HG03460 (cell line): Measurements from ENCODE around the gene CAMTA1.

Experiments used
- ATAC-seq: cut with Tn5 transposase; IDR thresholded peaks from one replicate; pipeline ENCODE4 v1.9.1; 2021; ENCODE audit not compliant: unreplicated experiment

CAMTA1 gene

DNA sequence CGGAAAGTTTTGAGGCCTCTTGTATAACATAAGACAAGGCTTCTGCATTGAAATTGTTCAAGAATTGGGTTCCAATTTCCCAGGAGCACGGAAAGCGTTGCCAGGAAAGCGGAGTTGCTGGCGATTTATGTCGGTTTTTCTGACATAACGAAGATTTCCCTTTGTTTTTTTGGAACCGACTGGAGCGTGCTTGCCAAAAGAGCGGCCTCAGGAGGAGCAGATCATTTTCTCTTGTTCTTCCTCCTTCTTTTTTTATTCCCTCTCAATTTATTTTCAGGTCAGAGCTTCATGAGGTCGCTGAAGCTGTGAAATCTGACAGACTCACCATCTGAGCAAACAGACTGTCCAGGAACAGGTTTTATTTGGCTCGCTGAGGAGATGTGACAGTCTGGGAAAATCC lies 275.5 kb downstream of the CAMTA1 start:
- ATAC-seq = no peak

DNA sequence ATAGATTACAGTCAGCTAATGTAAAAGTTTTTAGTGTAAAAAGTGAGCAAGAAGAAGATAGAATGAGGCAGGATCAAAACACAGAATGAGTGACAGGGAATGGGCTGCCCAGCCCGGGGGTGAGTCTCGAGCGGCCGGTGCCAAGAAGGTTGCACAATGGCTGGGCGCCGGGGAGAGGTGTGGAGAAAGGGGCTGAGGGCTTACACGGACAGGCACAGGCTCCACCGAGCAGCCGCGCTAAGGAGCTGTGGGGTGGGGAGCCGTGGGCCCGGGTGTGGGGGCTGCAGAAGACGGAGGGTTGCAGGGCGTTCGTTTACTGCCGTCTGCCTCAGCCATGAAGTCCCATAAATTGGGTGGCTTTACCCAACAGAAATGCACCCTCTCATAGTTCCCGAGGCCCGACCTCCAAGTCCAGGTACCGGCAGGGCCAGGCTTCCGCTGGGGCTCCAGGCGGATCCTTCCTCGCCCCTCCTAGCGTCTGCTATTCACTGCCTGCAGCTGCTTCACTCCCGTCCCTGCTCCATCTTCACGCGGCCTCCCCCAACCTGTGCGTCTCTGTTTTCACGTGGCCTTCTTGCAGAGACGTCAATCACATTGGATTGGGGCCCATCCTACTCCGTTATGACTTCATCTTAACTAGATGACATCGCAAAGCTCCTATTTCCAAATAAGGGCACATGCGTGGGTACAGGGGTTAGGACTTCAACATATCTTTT lies 277.2 kb downstream of the CAMTA1 start:
- no peak for ATAC-seq

DNA sequence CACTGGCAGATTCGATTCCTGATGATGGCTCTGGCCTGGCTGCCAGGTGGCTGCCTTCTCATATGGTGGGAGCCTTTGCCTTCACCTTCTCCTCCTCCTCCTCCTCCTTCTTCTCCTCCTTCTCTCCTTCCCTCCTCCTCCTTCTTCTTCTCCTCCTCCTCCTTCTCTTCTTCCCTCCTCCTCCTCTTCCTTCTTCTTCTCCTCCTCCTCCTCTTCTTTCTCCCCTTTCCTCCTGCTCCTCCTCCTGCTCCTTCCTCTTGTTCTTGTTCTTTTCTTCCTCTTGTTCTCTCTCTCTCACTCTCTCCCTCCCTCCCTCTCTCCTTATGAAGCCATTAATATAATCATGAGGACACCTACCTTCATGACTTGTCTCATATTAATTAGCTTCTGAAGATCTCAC lies 278.7 kb downstream of the CAMTA1 start:
- ATAC-seq = no peak

DNA sequence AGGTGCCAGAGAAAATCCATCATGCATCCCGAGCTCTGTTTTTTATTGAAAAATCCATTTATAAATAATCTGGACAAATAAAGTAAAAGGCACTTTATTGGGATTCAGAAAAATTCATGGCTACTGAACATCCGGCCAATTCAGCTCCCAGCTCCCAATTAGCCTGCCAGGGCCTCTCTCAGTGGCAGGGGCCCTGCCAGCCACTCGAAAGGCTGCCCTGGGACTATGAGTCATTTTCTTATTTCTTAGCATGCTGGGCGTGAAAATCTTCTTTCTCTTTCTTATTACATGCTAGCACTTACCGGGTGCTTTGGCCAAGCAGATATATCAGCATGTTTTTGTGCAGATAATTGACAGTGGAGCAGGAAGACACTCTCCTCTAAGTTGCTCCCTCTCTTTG lies 283.3 kb downstream of the CAMTA1 start:
- ATAC-seq = no peak

DNA sequence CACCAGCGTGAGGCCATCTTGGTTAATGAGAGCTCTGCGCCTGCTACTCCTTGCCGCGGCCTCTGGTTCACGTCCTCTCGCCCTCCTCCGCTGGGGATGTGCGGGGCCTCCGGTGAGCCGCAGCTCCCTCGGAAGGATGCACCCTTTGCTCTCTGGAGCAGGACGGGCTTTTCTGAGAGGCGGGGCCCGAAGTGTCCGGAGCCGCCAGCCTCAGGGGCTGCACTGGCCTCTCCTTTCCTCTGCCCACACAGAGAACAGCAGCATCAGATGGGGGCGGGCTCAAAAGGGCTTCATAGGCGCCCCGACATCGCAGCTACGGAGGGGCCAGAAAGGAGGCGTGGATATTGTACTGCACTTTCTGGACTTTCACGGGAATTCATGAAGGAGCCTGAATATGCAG lies 284.7 kb downstream of the CAMTA1 start:
- ATAC-seq = no peak

DNA sequence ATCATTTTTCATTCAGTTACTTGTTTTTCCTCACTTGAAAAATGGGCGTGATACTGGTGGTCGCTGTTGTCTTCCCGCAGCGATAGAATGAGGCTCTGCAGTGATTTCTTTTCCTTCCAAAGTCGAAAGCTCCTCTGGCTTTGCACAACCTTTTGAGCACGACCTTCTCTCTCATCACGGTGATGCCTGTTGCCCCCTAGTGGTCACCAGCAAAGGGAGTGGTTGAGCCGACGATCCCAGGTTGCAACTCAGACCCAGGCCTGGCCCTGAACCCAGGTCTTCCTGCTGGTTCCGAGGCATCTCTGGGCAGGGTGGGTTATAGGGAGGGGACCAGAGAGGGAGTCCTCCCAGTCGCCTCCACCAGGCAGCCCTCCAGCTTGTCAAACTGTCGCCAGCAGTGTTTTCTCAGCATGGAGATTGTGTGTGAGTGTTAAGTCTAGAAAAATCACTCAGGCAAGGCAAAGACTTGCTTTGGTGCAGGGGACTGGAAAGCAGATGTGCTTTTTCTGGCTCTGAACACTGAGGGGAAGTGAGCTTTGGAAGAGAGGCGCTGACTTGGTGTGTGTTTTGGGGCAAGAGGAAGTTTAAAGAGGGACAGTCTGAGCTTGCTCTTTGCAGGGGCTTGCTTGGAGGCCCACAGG lies 285.3 kb downstream of the CAMTA1 start:
- no peak for ATAC-seq

DNA sequence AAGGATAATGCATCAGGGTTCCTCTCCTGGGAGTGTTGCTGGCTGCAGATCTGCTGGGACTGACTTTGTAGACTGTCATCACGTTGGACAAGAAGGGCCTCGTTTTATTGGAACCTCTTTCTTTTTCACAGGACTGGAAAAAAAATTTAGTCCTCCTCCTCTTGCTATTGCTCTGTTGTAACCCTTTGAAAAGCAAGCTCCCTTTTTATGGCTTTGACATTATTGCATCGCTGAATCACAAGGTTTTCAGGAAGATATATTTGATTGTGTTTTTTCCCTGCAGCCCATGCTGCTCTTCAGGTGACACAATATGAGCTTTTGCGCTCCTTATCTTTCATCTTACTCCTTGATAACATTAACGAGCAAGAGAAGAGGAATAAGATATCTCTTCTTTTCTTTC lies 290.9 kb downstream of the CAMTA1 start:
- no peak for ATAC-seq

DNA sequence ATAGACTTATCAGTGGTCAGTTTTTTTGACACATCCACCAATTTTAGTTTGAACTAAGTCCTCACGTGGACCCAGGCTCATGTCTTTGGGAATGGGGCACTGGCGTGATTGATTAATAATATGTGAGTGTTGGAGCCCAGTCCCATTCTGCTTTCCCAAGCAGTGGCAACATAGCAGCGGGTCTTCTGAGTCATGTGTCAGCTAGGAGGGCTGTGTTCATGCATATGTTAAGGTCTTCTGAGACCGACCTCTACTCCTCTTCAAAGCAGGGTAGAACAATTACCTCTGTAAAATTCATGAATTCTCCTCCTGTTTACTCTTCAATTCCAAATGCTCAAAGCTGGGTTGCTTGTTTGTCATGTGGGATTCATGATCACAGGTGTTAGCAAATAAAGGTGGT lies 291.3 kb downstream of the CAMTA1 start:
- ATAC-seq = no peak

DNA sequence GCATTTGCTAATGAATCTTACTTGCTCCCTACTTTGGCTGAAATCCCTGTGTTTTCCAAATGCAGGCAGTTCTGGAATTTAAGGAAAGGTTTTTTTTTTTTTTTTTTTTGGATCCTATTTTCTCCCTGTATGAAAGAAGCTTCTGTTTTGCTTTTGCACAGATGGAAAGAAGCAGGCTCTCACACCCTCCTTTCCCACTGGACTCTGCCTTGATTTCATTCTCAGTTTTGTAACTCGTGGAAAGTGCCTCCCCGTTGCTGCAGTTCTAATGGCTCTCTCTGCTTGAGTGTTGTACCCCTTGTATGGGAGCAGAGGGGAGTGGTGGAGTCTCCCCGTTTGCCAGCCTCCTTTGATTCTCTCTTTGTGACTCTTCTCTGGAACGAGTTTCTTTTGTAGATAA lies 291.9 kb downstream of the CAMTA1 start:
- no peak for ATAC-seq

DNA sequence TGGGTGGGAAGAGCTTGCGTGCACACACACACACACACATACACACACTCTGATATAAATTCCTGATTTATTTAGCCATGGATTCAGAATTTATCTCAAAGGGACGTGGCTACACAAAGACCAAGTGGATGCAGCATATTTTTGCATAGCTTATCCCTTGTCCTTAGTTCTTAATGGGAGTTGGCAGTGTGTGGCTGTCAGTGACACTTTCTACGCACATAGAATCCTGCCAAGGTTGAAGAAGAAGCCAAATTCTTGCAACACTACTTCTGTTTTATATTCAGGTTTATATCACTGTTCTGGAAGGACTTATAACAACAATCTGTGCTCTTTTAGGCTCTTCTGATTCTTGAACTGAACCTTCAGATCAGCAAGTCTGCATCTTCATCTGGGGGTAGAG lies 292.7 kb downstream of the CAMTA1 start:
- ATAC-seq = no peak

DNA sequence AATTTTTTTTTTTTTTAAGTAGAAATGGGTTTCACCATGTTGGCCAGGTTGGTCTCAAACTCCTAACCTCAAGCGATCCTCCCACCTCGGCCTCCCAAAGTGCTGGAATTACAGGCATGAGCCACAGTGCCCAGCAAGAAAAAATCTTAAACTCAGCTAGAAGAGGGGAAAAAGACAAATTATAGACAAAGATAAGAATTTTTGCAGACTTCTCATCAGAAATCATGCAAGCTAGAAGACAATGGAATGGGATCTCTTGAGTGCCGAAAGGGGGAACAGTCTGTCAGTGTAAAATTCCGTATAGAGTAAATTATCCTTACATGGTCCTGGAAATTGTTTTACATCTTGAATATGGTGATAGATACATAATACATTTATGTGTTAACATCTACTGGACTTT lies 294.4 kb downstream of the CAMTA1 start:
- ATAC-seq = no peak

DNA sequence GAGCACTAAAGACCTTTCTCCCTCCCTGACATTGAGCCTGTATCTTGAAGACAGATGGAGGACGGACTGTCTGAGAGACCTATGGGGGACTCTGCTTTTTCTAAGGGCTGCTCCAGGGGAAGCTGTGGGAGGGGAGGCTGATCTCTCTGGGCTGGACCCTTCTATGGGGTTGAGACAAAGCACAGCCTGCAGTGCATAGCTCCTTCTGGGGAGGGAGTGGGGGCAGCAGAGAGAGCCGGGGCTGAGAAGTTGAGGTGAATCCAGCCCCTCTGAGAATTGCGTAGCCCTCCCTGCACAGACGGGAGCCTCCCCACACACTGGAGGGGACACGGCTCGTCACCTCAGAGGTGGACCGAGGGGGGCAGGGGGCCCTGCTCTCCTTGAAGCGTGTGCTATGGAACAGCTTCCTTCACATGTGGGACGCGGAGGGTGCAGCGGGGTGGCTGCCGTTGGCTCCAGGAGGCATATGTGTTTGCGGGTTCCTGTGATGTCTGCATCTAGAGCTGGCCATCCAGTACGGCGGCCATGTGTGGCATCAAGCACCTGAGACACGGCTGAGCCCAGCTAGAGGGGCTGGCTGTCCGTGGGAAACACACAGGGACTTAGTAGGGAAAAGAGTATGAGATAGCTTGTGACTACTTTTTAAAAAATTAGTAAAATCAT lies 299.1 kb downstream of the CAMTA1 start:
- ATAC-seq = no peak

DNA sequence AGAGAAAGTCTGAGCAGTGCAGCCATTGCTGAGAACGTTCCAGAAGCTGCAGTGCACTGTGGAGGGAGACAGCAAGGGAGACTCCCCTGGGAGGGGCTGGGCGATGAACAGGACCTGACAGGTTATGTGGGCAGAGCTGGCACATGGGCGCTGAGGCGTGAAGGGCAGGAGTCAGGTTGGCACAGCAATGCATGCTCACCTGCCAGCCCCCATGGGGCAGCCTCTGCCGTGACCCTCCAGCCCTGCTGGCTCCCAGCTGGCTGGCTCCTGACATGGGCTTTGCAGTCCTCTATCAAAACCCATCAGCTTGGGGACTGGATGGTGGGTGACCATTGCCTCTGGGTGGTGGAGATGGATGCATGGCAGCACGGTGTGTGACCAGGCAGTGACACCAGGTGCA lies 300.3 kb downstream of the CAMTA1 start:
- ATAC-seq = no peak

DNA sequence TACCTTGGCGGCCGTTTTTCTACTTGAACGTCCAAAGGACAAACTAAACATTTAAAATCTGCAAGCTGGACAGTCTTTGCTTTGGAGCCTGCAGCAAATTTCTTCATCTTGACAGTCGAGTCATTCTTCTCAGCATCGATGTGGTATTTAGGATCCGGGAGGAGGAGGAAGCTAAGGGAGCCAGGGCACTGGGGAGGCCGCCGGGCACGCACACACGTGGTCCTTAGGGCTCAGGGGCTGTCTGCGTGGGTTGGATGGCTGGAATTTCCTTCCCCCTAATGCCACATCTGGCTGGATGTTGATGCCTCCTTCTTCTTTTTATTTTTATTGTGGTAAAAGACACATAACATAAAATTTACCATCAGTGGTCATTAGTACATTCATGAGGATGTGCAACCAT lies 300.9 kb downstream of the CAMTA1 start:
- ATAC-seq = no peak

DNA sequence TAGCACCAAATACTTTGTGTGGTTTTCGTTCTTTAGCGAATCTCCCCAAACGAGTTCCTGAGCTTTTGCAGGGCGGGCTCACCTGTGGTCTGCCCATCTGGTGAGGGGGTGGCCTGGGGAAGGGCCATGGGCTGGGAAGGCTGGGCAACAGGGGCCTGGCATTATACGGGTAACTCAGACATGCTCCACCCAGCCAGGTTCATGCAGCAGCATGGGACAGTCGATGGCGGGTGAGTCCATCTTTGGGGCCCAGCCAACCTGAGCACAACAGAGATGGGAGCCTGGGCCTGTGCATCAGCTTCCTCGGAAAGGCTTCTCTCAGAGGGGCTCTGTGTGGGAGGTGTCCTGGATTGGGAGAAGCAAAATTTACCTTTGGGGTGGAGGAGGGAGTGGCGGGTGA lies 302.6 kb downstream of the CAMTA1 start:
- no peak for ATAC-seq

DNA sequence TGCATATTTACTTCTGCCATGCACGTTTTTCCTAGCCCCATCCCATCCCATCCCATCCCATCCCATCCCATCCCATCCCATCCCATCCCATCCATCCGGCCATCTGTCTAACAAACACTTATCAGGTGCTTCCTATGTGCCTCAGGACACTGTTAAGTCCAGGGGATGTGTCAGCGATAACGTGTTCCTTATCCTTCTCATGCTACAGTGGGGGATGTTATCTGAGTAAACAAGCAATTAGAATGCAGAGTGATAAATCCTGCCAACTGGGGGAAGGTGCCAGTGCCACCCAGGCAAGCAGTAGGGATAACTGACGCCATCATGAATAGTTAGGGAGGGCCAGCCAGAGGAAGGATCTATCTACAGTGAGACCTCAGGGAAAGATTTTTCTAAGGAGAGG lies 304.2 kb downstream of the CAMTA1 start:
- no peak for ATAC-seq

DNA sequence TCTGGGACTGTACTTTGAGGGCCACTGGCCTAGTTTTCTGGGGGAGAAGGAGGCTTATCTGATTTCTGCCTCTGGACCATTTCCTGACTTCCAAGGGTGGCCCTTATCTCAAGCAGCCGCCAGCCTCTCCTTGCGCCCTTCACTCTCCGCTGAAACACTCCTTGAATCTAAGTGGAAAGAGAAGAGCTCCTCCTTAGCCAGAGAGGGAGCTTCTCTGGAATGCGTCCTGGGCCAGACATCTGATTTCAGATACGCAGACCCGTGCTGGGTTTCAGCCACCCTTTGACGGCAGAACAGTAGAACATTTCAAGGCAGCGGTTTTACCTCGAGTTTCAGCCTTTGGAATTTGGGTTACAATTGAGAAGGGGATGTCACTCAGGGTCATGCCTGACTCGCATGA lies 308.0 kb downstream of the CAMTA1 start:
- ATAC-seq = no peak

DNA sequence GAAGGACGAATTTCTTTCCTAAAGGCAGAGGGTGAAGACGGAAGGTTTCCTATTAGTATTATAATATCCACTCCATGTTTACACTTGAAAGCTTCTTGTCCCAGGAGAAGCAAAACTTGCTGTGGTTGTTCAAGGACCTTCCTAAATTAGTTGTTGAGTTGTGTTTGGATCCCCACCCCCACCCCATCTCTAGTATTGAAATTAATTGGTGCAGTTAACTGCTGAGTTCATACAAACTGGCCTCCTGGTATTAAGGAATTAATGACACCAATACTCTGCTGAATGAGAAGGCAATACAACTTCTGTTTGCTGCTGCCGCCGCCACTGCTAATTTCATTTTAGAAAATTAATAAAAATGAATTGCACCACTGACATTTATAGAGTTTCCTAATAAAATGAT lies 308.8 kb downstream of the CAMTA1 start:
- no peak for ATAC-seq

DNA sequence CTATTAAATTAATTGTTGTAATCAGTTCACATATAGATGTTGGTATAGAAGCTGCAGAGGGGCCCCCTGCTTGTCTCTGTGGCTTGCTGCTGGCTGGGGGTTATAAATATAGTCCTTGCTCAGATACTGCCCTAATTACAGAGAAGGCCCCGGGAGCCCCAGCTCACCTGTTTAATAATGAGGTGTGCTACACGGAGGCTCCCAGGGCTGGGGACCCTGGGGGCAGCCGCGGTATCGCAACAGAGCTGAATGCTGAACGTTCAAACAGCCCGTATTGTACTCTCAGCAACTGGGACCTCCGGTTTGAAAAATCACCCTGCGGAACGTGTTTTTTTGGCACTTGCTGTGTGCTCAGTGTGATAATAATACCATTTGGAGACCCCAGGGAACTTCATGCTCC lies 309.3 kb downstream of the CAMTA1 start:
- ATAC-seq = no peak

DNA sequence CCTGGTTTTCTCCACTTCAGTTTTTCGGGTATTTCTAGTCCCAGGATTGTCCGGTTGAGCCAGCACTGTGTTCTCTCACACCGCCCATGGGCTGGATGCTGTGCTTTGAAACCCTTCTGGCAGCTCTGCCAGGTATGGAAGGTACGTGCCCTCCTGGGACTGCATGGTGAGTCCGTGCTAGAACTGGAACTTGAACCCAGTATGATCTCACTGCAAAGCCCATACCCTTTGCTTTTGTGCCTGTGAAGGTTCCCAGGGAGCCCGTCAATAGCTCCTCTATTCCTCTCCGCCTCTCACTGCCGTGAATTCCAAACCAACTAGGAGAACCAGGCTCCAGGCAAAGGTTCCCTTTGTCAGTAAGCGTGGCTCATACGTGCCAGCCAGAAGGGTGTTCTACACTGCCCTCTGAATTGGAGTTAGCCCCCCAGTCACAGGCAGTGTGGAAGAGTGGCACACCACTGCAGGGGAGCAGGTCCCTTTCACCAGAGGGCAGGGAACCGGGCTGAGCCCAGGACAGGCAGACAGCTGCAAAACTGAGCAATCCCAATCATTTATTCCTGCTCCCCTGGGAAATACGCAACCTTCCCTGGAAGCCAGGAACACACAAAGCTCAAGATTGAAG lies 310.2 kb downstream of the CAMTA1 start:
- no peak for ATAC-seq

DNA sequence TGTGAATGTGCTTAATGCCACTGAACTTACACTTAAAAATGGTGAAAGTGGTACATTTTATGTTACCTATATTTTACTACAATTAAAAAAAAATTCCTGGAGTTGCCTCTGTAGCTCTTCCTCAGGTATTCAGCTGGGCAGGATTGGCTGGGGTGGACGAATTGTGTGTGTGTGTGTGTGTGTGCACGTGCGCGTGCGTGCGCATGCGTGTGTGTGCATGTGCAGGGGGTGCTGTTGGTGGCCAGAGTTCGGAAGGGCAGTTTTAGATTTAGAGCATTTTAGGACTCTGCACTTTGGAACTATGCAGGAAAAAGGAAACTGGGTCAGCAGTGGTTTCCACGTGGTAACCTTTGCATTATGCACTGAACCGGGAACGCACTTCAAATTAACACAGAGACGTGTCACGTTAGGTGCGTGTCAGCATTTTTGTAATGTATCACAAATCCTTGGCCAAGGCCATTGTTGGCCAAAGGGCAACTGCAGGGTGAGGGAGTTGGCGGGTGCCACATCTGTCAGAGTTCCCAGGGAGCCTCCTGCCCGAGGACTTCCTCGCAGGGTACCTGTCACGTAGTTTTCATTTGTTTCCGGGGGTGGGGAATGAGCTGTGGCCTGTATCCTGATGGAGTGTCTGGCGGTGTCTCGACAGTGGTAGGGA lies 312.8 kb downstream of the CAMTA1 start:
- no peak for ATAC-seq

DNA sequence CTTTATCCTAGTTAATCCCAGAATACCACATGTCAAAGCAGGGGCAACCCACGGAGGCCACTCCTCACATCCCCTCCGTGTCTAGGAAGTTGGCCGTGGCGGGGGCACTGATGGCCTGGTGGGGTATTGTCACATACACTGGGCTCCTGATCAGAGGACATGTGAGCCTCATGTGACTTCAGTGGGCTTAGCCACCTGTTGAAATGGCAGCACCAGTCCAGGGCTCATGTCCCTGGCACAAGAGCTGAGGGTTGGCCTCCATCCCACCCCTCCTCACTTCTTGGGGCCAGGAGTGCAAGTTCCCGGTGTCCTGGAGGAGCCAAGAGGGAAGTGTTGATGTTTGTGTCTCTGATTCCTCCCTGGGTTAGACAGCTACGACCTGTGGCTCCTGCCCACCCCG lies 313.4 kb downstream of the CAMTA1 start:
- no peak for ATAC-seq
